K562 (cell line): Measurements from ENCODE around the gene SHISAL1.

Experiments used
- BACH1 ChIP-seq: fragments of 200-800 bp; sonication (Bioruptor generic); IDR thresholded peaks from 2 replicates; pipeline ENCODE4 v1.6.1; 2016; ENCODE audit warnings: missing genetic modification characterization, missing compliant biosample characterization
- CBX3 ChIP-seq, 2 experiments: IDR thresholded peaks; 1 replicate in 1 of 2; 2 replicates in 1 of 2; pipeline ENCODE4 v1.6.1; 2012; ENCODE audit warnings: inconsistent platforms in 2 of 2, low read length in 2 of 2, borderline replicate concordance in 1 of 2, control low read depth in 1 of 2
- CTCF ChIP-seq, 3 experiments: IDR thresholded peaks in 2 of 3; conservative IDR thresholded peaks in 1 of 3; 2 replicates each; pipeline ENCODE4 v1.5.1; 2011 to 2012; ENCODE audit warnings: low read length in 3 of 3, mild to moderate bottlenecking in 3 of 3, control low read depth in 2 of 3, improper control_type of control experiment in 1 of 3, inconsistent platforms in 1 of 3, low read depth in 1 of 3, mixed read lengths in 1 of 3, moderate library complexity in 1 of 3; ENCODE audit not compliant: insufficient read depth in 2 of 3
- FOXP1 ChIP-seq: sonication (generic); formaldehyde crosslinking; IDR thresholded peaks from 2 replicates; pipeline ENCODE4 v1.8.0; 2022; ENCODE audit warnings: mild to moderate bottlenecking, missing genetic modification reagents
- MLX ChIP-seq, 2 experiments: fragments of 450-650 bp in 1 of 2; sonication (generic) in 1 of 2; formaldehyde crosslinking; conservative IDR thresholded peaks; 2 replicates each; pipeline versions ENCODE4 v1.4.0 to v1.8.1; 2020 to 2022; ENCODE audit warnings: mild to moderate bottlenecking in 1 of 2, missing genetic modification reagents in 1 of 2
- MTA1 ChIP-seq: fragments of 450-650 bp; IDR thresholded peaks from 2 replicates; pipeline ENCODE4 v1.6.1; 2017; ENCODE audit warnings: borderline replicate concordance
- ZNF583 ChIP-seq: fragments of 250-450 bp; sonication (Bioruptor Pico); IDR thresholded peaks from 2 replicates; pipeline ENCODE4 v1.4.0; 2020

- TF ChIP-seq CBX3 (IDR thresholded peaks at IDR 0.05; ENCODE audit: borderline replicate concordance in 1 of 2, low read length in 2 of 2) (no peak), FOXP1 (CRISPR knock-in tag) (no peak), MLX (CRISPR knock-in tag; conservative IDR thresholded peaks at IDR 0.05) (no peak), BACH1 (tag) (no peak), ZNF583 (no peak), MTA1 (no peak), CTCF (IDR thresholded peaks at IDR 0.05 in 2 of 3, conservative IDR thresholded peaks at IDR 0.05 in 1 of 3; ENCODE audit: insufficient read depth in 2 of 3, low read depth in 1 of 3, low read length in 3 of 3) (no peak)
Measured at GRCh38 chr22:44317886-44318637, 5.3 kb upstream of the SHISAL1 start.
